OCI-LY7 (cell line): ENCODE measurements around the gene DCP1B.

Experiments
- CTCF ChIP-seq: fragments of 200-600 bp; sonication (generic); conservative IDR thresholded peaks from 2 replicates; pipeline ENCODE4 v1.5.1; 2014; ENCODE audit warnings: mild to moderate bottlenecking, antibody characterized with exemption, low read length, moderate library complexity, mixed read lengths
- EZH2phosphoT487 ChIP-seq: fragments of 200-600 bp; sonication (generic); IDR thresholded peaks from 2 replicates; pipeline ENCODE4 v1.6.1; 2018; ENCODE audit warnings: low read depth, borderline replicate concordance, mild to moderate bottlenecking, mixed run types, antibody characterized with exemption, low read length, moderate library complexity, mixed read lengths

- TF ChIP-seq CTCF (no peak), EZH2phosphoT487 (no peak)
Observed at GRCh38 chr12:1993341-1993740, 10.9 kb downstream of the DCP1B start.
